ENCODE measurements around the gene HOXA10. TPM values are rescaled to one million over a fixed set of nuclear protein-coding genes. Genes with fewer than 3 reads are reported as not detected.

HOXA10 gene
- polyA plus RNA-seq, 3 donors, result 0.09 to 3.2 (median 0.33) TPM

DNA sequence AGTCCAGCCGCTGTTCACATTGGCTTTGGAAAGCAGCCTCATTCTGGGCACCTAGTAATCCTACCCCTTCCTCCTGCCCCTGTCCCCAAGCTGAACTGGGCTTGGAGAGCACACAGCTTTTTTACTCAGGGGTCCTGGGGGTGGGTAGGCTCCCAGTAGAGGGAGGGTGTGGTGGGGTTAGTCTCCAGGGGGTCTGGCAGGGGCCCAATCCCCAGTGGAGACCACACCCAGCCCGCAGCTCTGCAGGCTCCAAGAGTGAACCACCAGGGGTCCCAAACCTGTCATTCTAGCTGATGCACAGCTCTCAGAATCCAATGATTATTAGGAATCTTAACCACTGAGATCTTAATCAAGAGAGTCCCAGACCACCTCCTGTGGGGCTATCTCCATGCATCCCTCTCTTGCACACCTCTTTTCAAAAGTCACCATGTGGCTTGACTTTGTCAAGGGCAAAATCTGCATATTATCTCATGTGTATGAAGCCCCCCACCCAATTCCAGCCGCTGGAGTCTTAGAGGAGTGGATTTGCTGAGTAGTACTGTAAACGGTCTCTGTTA, 8.2 kb upstream of the HOXA10 start:
- no peak overlapping the region for H3K27ac ChIP-seq (ENCODE audit: low read depth in 1 of 2, low read length in 2 of 2)
- TF ChIP-seq, protein P1, sequence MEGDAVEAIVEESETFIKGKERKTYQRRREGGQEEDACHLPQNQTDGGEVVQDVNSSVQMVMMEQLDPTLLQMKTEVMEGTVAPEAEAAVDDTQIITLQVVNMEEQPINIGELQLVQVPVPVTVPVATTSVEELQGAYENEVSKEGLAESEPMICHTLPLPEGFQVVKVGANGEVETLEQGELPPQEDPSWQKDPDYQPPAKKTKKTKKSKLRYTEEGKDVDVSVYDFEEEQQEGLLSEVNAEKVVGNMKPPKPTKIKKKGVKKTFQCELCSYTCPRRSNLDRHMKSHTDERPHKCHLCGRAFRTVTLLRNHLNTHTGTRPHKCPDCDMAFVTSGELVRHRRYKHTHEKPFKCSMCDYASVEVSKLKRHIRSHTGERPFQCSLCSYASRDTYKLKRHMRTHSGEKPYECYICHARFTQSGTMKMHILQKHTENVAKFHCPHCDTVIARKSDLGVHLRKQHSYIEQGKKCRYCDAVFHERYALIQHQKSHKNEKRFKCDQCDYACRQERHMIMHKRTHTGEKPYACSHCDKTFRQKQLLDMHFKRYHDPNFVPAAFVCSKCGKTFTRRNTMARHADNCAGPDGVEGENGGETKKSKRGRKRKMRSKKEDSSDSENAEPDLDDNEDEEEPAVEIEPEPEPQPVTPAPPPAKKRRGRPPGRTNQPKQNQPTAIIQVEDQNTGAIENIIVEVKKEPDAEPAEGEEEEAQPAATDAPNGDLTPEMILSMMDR (IDR thresholded peaks at IDR 0.05), result no peak
- peaks cover 68 to 99% of the 10 kb centered on the region in 2 donors for H3K27me3 ChIP-seq (ENCODE audit: control insufficient read depth in 2 of 2, insufficient read depth in 2 of 2, low read length in 2 of 2)
- WGBS (ENCODE audit: insufficient coverage), result 60% methylated on average over 1 of the region's 4 CpGs
- peaks cover 10 to 23% of the 10 kb centered on the region in 2 donors for H3K36me3 Mint-ChIP-seq
- intact Hi-C loops (cut with micrococcal nuclease), result no loop called here
- no peaks in the 10 kb centered on the region for H3K36me3 ChIP-seq (replicated peaks in 1 of 2; ENCODE audit: control insufficient read depth in 1 of 2, insufficient read depth in 2 of 2, low read length in 2 of 2)
- no peaks in the 10 kb centered on the region for H4K20me1 ChIP-seq (ENCODE audit: insufficient read depth, low read length)
- no peak overlapping the region for H3K27ac Mint-ChIP-seq
- H3K4me1 Mint-ChIP-seq, result peaks cover 45% of the 10 kb centered on the region
- H3K9me3 ChIP-seq (replicated peaks in 1 of 2; ENCODE audit: control insufficient read depth in 1 of 2, insufficient read depth in 1 of 2, low read length in 2 of 2), result peaks cover 7 to 45% of the 10 kb centered on the region in 2 donors
- H3K4me1 ChIP-seq (ENCODE audit: control insufficient read depth in 1 of 2, insufficient read depth in 2 of 2, low read length in 2 of 2), result peaks cover 35 to 38% of the 10 kb centered on the region in 2 donors
- H2AFZ ChIP-seq (ENCODE audit: insufficient read depth, low read depth, low read length, poor library complexity, severe bottlenecking), result no peak overlapping the region
- no peak for DNase-seq
- H3K27me3 Mint-ChIP-seq (ENCODE audit: low read depth in 3 of 3), result peaks cover 91 to 96% (median 96%) of the 10 kb centered on the region in 3 donors
- peaks cover 3 to 39% (median 18%) of the 10 kb centered on the region in 7 donors for H3K9me3 Mint-ChIP-seq
- no peak overlapping the region for H3K4me3 ChIP-seq (replicated peaks in 1 of 3; ENCODE audit: low read depth in 2 of 3, low read length in 3 of 3)
- H3K4me3 Mint-ChIP-seq, result peak overlapping the region in 1 of 2 donors; percentile 81
- no peaks in the 10 kb centered on the region for H3K79me2 ChIP-seq (ENCODE audit: insufficient read depth, low read length)
- H3K9ac ChIP-seq (ENCODE audit: insufficient read depth, low read length, poor library complexity, severe bottlenecking), result no peak overlapping the region
- H3K4me2 ChIP-seq (replicated peaks; ENCODE audit: extremely low read depth, low read length, poor library complexity, severe bottlenecking), result no peak overlapping the region

DNA sequence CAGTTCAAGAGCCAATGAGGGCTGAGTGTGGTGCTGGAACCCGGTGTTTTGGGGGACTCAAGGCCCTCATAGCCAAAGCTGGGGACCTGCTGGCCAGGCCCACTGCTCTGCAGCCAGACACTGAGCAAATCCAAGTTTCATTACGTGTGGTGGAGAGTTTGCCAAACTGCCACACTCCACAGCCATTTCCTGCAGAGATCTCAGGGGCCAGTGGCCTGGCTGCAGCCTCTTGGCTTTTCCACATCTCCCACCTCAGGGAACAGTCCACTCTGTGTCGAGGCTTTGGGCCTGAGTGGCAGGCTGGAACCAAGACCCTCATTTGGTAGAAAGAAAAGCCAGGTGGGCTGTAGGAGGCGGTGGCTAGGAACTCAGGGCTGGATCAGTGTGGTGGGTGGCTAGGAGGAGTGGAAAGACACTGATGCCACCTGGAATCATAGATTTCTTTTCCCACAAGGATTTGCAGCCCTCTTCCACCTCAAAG, 7.7 kb upstream of the HOXA10 start:
- Histone ChIP-seq H3K9ac (ENCODE audit: insufficient read depth, low read length, poor library complexity, severe bottlenecking) (no peak overlapping the region), H3K27me3 (ENCODE audit: control insufficient read depth in 2 of 2, insufficient read depth in 2 of 2, low read length in 2 of 2) (peaks cover 63 to 99% of the 10 kb centered on the region in 2 donors), H3K4me2 (replicated peaks; ENCODE audit: extremely low read depth, low read length, poor library complexity, severe bottlenecking) (no peak overlapping the region), H3K4me3 (replicated peaks in 1 of 3; ENCODE audit: low read depth in 2 of 3, low read length in 3 of 3) (no peak overlapping the region), H4K20me1 (ENCODE audit: insufficient read depth, low read length) (no peaks in the 10 kb centered on the region), H2AFZ (ENCODE audit: insufficient read depth, low read depth, low read length, poor library complexity, severe bottlenecking) (no peak overlapping the region), H3K79me2 (ENCODE audit: insufficient read depth, low read length) (no peaks in the 10 kb centered on the region), H3K36me3 (replicated peaks in 1 of 2; ENCODE audit: control insufficient read depth in 1 of 2, insufficient read depth in 2 of 2, low read length in 2 of 2) (no peaks in the 10 kb centered on the region), H3K4me1 (ENCODE audit: control insufficient read depth in 1 of 2, insufficient read depth in 2 of 2, low read length in 2 of 2) (peaks cover 35 to 38% of the 10 kb centered on the region in 2 donors), H3K27ac (ENCODE audit: low read depth in 1 of 2, low read length in 2 of 2) (no peak overlapping the region), H3K9me3 (replicated peaks in 1 of 2; ENCODE audit: control insufficient read depth in 1 of 2, insufficient read depth in 1 of 2, low read length in 2 of 2) (peaks cover 7 to 45% of the 10 kb centered on the region in 2 donors)
- peaks cover 42% of the 10 kb centered on the region for H3K4me1 Mint-ChIP-seq
- H3K27ac Mint-ChIP-seq, result no peak overlapping the region
- WGBS (ENCODE audit: insufficient coverage), result no CpG with 5 or more reads among the region's 4 CpGs
- intact Hi-C loops (cut with micrococcal nuclease), result no loop called here
- H3K9me3 Mint-ChIP-seq, result peaks cover 3 to 38% (median 17%) of the 10 kb centered on the region in 7 donors
- peaks cover 90 to 96% (median 96%) of the 10 kb centered on the region in 3 donors for H3K27me3 Mint-ChIP-seq (ENCODE audit: low read depth in 3 of 3)
- DNase-seq, result no peak
- TF ChIP-seq, protein P1 (IDR thresholded peaks at IDR 0.05), result no peak
- H3K4me3 Mint-ChIP-seq, result peak overlapping the region in 1 of 2 donors; percentile 81
- H3K36me3 Mint-ChIP-seq, result peaks cover 10 to 23% of the 10 kb centered on the region in 2 donors

All from CD14-positive monocyte (primary cell).